Memory B cell (primary cell): ENCODE measurements around the gene ANKRD10.

Experiments
- ATAC-seq: fragments of 150-1000 bp; cut with Tn5 transposase; 2 replicates; pipeline ENCODE4 v1.10.0; 2021; ENCODE audit warnings: low read depth, mild to moderate bottlenecking, moderate library complexity
- DNase-seq, 2 donors: peaks; one replicate each; pipeline ENCODE4 v3.0.0; 2022; ENCODE audit warnings: low spot score in 2 of 2
- H3K27ac Mint-ChIP-seq: one replicate; pipeline ENCODE4 v1.8.0; 2022; ENCODE audit warnings: mild to moderate bottlenecking, moderate library complexity, mixed read lengths
- H3K27me3 Mint-ChIP-seq: one replicate; pipeline ENCODE4 v1.8.0; 2022; ENCODE audit warnings: mixed read lengths
- H3K36me3 Mint-ChIP-seq: one replicate; pipeline ENCODE4 v1.8.0; 2022; ENCODE audit warnings: mild to moderate bottlenecking, mixed read lengths
- H3K4me1 Mint-ChIP-seq: one replicate; pipeline ENCODE4 v1.8.0; 2022; ENCODE audit warnings: mixed read lengths
- H3K4me3 Mint-ChIP-seq: one replicate; pipeline ENCODE4 v1.8.0; 2022; ENCODE audit warnings: mild to moderate bottlenecking, moderate library complexity, mixed read lengths
- H3K9me3 Mint-ChIP-seq: one replicate; pipeline ENCODE4 v1.8.0; 2022; ENCODE audit warnings: mixed read lengths

Gene ANKRD10

DNA sequence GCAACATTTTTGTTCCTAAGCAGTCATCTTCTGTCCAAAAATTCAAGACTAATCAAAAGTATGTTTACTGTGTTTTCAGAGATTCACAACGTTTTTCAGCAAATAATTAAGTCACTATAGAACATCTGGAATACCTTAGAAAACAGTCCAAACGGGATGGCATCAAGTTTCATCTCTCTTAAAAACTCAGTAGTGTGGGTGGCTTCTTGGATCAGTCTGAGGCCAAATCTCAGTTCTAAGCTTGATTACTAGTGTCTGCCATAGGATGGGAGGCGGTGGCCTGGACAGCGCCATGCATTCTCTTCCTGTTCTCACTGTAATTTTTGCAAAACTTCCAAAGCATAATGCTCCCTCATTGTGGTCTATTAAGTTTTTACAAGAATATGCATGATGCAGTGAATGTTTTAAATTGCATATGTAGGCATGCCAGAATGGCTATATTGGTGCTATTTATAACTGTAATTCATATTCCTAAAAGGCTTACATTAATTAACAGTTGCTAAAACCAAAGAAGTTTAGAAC is 37.1 kb downstream of the ANKRD10 start:
- Mint-ChIP-seq H3K36me3 (peaks cover 7% of the 10 kb centered on the region), H3K9me3 (no peaks in the 10 kb centered on the region), H3K4me3 (no peak overlapping the region), H3K4me1 (peaks cover 6% of the 10 kb centered on the region), H3K27me3 (peaks cover 6% of the 10 kb centered on the region), H3K27ac (no peak overlapping the region)
- no peak for ATAC-seq
- DNase-seq, result no peak

- Mint-ChIP-seq H3K36me3 (peaks cover 4% of the 10 kb centered on the region), H3K9me3 (no peaks in the 10 kb centered on the region), H3K27me3 (peaks cover 6% of the 10 kb centered on the region), H3K27ac (no peak overlapping the region), H3K4me3 (no peak overlapping the region), H3K4me1 (peaks cover 6% of the 10 kb centered on the region)
- no peak for ATAC-seq
- DNase-seq, result no peak
These were observed 38.3 kb downstream of the ANKRD10 start for GRCh38 chr13:110876609-110877008.

DNA sequence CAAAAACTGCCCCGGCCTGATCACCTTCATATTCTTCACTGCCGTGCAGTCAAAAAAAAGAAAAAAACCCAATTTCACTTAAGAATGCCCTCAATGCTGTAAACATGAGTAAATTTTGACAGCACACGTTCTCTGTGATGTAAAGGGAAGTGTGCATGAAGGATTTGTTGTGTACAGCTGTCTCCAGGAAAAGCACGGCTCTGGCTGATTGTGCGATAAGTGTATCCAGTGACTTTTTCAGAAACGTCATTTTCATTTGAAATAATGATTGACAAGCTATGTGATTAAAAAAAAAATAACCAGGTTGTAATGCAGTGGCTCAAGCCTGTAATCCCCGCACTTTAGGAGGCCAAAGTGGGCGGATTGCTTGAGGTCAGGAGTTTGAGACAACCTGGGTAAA is 39.6 kb downstream of the ANKRD10 start:
- Mint-ChIP-seq H3K9me3 (no peaks in the 10 kb centered on the region), H3K27ac (no peak overlapping the region), H3K27me3 (peaks cover 10% of the 10 kb centered on the region), H3K4me3 (peak overlapping the region; percentile 69), H3K36me3 (peaks cover 4% of the 10 kb centered on the region), H3K4me1 (peaks cover 6% of the 10 kb centered on the region)
- DNase-seq (no peak), ATAC-seq (peak; percentile 83)

- Mint-ChIP-seq H3K27ac (no peak overlapping the region), H3K9me3 (no peaks in the 10 kb centered on the region), H3K36me3 (peaks cover 2% of the 10 kb centered on the region), H3K4me3 (peak overlapping the region; percentile 69), H3K27me3 (peaks cover 11% of the 10 kb centered on the region), H3K4me1 (peaks cover 6% of the 10 kb centered on the region)
- no peak for DNase-seq
- peak; percentile 49 for ATAC-seq
These were observed 40.3 kb downstream of the ANKRD10 start for GRCh38 chr13:110874508-110874960.

- H3K9me3 Mint-ChIP-seq, result no peaks in the 10 kb centered on the region
- ATAC-seq (no peak), DNase-seq (no peak)
- peaks cover 6% of the 10 kb centered on the region for H3K4me1 Mint-ChIP-seq
- peaks cover 2% of the 10 kb centered on the region for H3K36me3 Mint-ChIP-seq
- H3K27me3 Mint-ChIP-seq, result peaks cover 13% of the 10 kb centered on the region
- H3K4me3 Mint-ChIP-seq, result no peak overlapping the region
- no peak overlapping the region for H3K27ac Mint-ChIP-seq
These were observed 41.0 kb downstream of the ANKRD10 start for GRCh38 chr13:110873639-110874507.

DNA sequence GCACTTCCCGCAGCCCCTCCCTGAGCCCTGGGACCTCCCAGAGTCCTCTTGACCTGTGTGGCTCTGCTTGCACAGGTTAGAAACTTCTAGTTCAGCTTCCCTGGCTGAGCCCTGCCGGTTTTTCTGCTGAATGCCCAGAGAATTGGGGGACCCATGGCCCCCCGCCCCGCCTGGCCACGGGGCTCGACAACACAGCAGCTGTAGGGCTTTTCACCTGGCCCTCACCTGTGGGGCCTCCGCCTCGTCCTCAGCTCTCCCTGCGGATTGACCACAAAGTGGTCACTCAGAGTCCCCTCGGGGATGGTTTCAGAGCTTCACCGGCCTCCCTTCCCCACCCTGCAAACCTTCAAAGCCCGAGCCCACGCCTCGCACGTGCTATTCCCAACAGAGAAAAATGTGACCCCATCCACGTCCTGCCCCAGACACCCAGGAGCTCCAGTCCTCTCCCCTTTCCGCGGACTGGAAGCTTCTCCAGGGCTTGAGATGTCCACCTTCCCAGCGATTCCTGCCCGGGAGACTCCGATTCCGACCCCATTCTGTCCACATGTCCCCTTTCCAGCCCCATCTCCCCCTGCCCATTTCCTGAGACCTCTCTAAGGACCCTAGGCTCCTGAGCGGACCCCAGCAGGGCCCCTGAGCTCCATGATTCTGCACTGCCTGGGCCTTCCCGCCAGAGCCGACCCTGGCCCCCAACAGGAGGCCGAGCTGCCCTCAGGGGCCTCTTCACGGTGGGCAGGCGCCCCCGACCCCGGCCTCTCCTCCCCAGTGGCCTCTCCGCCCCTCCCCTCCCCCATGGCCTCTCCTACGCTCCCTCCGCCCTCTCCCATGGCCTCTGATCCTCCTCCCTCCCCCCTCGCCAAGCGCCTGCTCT is 41.9 kb downstream of the ANKRD10 start:
- Mint-ChIP-seq H3K9me3 (no peaks in the 10 kb centered on the region), H3K4me3 (no peak overlapping the region), H3K27me3 (peaks cover 13% of the 10 kb centered on the region), H3K36me3 (no peaks in the 10 kb centered on the region), H3K4me1 (peaks cover 6% of the 10 kb centered on the region), H3K27ac (no peak overlapping the region)
- ATAC-seq, result no peak
- DNase-seq, result no peak

DNA sequence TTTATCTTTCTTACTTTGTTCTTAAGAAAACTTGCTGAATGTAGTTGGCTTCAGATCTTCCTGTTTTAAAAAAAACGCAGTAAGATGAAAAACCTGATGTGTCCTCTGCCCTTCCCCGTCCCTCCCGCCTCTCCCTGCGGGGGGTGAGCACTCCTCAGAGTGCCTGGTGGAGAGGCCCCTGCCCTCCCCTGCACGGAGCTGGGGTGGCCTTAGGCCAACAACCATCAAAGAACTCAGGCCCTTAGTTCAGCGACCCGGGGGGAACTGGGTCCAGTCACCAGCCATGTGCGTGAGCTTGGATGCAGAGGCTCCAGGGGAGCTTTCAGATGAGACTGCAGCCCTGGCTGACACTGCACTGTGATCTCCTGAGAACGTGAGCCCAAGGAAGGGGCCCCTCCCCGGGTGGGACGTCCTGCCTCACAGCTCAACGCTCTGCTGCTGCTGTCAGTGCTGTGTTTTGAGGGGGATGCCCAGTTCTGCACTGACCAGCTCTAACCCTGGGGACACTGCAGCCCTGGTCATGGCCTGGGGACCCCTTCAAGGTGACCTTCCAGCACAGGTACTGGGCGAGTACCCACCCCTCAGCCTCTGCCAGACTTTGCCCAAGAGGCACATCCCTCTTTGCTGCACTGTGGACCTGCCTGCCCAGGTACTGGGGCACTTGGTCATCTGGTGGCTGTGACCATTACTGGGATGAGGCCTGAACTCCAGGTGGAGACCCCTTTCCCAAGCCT is 42.7 kb downstream of the ANKRD10 start:
- Mint-ChIP-seq H3K9me3 (no peaks in the 10 kb centered on the region), H3K27me3 (peaks cover 19% of the 10 kb centered on the region), H3K4me3 (no peak overlapping the region), H3K4me1 (peaks cover 6% of the 10 kb centered on the region), H3K36me3 (no peaks in the 10 kb centered on the region), H3K27ac (no peak overlapping the region)
- DNase-seq (no peak), ATAC-seq (no peak)

DNA sequence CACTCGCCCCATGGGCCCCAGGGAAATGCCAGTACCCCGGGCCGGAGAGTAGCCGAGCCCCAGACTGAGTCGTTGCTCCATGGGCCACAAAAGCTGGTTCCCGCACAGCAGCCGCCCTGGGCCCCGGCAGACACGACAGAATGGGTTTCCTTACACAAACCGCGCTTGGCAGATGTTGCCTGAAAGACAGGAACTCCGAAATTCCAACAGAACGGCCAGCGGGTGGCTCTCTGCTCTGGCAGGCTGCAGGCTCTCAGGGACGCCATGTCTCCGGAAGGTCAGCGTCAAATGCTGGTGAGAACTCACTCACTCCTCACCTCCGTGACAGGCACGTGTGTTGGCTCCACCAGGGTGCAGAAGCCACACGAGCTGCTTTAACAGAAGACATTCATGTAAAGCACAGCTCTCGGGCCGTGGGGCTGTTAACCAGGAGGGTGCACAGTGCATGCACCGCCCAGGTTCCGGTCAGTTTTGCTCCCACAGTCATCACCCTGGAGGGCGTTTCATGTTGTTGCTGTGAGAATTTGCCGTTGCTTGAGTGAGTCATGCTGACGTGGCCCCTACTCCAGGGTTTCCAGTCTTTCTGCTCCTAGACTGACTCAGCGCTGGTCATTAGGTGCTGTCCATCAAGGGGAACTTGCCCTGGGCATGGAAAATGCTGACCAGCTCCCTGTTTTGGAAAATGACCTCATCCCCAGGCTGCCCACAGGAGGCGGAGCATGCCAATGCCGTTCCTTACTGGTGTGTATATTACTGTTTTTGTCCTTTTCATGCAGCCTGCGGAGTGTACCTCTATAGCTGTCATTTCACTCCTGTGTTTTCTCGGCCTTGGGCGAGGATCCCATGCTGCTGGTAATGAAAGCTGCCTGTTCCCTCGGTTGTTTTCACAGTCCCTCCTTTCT is 44.8 kb downstream of the ANKRD10 start:
- no peaks in the 10 kb centered on the region for H3K9me3 Mint-ChIP-seq
- H3K4me1 Mint-ChIP-seq, result peaks cover 4% of the 10 kb centered on the region
- ATAC-seq (peak; percentile 19), DNase-seq (no peak)
- no peak overlapping the region for H3K27ac Mint-ChIP-seq
- no peak overlapping the region for H3K4me3 Mint-ChIP-seq
- peaks cover 2% of the 10 kb centered on the region for H3K36me3 Mint-ChIP-seq
- peaks cover 35% of the 10 kb centered on the region for H3K27me3 Mint-ChIP-seq

DNA sequence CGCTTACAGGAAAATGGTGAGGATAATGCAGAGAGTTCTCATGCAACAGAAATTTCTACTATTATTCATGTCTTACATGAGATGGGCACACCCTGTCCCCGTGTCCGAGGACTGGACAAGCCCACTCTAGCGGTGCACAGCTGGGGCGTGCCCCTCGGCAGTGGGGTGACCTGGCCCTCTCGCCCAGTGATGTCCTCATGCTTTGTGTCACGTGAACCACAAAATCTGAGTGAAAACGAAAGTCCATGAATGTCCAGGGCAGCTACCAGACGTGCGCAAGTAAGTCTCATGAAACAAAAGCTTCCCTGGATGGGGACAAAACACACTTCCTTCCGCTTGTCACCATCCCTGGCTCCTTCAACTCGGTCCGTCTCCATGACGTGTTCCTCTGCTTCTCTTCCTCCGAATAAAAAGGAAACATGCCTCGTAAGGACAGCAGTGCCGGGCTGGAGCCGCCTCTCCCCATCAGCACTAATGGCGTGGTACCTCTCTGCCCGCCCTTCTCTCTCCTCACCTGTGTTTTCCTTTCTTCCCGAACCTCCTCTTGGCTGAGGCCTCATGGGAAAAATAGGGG is 45.6 kb downstream of the ANKRD10 start:
- peak overlapping the region; percentile 49 for H3K4me3 Mint-ChIP-seq
- peaks cover 2% of the 10 kb centered on the region for H3K36me3 Mint-ChIP-seq
- H3K27me3 Mint-ChIP-seq, result peaks cover 38% of the 10 kb centered on the region
- no peaks in the 10 kb centered on the region for H3K9me3 Mint-ChIP-seq
- ATAC-seq (no peak), DNase-seq (no peak)
- no peaks in the 10 kb centered on the region for H3K4me1 Mint-ChIP-seq
- no peak overlapping the region for H3K27ac Mint-ChIP-seq

GRCh38 chr13:110868720-110869119 is 46.1 kb downstream of the ANKRD10 start:
- no peak for DNase-seq
- H3K27me3 Mint-ChIP-seq, result peaks cover 38% of the 10 kb centered on the region
- H3K36me3 Mint-ChIP-seq, result peaks cover 2% of the 10 kb centered on the region
- H3K4me3 Mint-ChIP-seq, result no peak overlapping the region
- H3K9me3 Mint-ChIP-seq, result no peaks in the 10 kb centered on the region
- H3K4me1 Mint-ChIP-seq, result no peaks in the 10 kb centered on the region
- H3K27ac Mint-ChIP-seq, result no peak overlapping the region
- no peak for ATAC-seq

- H3K27ac Mint-ChIP-seq, result no peak overlapping the region
- no peaks in the 10 kb centered on the region for H3K9me3 Mint-ChIP-seq
- no peaks in the 10 kb centered on the region for H3K4me1 Mint-ChIP-seq
- DNase-seq (no peak), ATAC-seq (no peak)
- no peak overlapping the region for H3K4me3 Mint-ChIP-seq
- H3K27me3 Mint-ChIP-seq, result peaks cover 36% of the 10 kb centered on the region
- peaks cover 2% of the 10 kb centered on the region for H3K36me3 Mint-ChIP-seq
These were observed 47.5 kb downstream of the ANKRD10 start for GRCh38 chr13:110867380-110867779.

- H3K27me3 Mint-ChIP-seq, result peaks cover 36% of the 10 kb centered on the region
- H3K4me1 Mint-ChIP-seq, result no peaks in the 10 kb centered on the region
- H3K27ac Mint-ChIP-seq, result no peak overlapping the region
- ATAC-seq (no peak), DNase-seq (no peak)
- H3K36me3 Mint-ChIP-seq, result peaks cover 2% of the 10 kb centered on the region
- H3K4me3 Mint-ChIP-seq, result no peak overlapping the region
- H3K9me3 Mint-ChIP-seq, result no peaks in the 10 kb centered on the region
These were observed 48.2 kb downstream of the ANKRD10 start for GRCh38 chr13:110866491-110867170.
